Measurements from ENCODE around the gene SNPH.

The SNPH gene

DNA sequence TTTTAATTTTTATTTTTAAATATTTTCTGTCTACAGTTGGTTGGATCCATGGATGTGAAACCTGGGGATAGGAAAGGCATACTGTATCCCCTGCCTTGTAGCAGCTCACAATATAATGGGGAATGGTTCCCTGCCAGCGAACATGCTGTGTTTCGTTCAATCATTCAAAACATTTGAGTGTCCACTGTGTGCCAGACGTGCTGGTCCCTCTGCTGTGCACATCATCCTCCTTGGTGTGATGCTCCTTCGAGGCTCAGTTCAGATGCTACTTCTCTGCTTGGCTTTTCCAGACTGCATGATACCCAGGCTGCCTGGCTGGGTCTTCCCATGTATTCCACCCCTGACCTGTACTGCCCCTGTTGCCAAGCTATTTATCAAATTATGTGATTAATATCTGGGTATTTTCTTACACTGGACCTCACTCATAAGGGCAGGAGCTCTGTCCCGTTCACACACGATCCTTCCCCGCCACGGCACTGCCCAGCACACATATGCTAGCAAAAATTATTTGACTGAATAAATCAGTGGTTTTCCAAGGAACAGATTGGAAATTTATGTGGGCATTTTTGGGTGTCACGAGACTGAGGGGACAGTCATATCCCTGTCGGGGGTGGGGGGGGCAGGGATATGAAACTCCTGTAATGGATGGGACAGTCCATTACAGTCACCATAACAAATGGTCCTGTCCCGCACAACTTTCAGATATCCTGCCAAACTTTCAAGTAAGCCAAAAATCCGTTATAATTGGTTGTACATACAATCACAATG, 57.9 kb downstream of the SNPH start:
- no peak for TF ChIP-seq POLR2A (IDR thresholded peaks at IDR 0.05; ENCODE audit: low read depth, low read length)
- FAIRE-seq, result no peak
- DNase-seq (ENCODE audit: insufficient read length, low spot score), result no peak

DNA sequence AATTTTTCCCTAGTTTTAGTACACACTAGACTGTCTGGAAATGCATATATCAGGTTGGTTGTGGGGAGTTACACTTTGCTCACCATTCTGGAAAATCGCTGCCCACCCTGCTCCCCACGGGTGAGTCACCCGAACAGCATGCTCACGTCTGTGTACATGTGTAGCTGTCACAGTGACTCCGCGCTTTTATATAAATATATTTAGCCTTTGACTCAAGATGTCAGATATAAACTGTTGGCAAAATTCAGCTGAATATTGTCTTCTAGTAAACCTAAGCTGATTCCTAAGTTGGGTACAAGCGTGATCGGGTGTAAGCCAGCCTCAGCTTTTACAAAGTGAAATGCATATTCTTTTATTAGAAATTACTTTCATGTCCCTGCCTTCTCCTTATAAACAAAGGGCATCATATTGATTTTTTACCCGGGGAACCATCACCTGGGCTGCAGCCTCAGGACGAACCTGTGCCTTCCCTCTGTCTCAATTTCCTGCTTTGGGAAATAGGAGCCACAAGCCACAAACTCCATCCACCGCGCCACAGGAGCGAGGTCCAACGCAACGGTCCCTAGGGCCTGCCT, 58.6 kb downstream of the SNPH start:
- no peak for TF ChIP-seq POLR2A (IDR thresholded peaks at IDR 0.05; ENCODE audit: low read depth, low read length)
- FAIRE-seq, result no peak
- DNase-seq (ENCODE audit: insufficient read length, low spot score), result no peak

DNA sequence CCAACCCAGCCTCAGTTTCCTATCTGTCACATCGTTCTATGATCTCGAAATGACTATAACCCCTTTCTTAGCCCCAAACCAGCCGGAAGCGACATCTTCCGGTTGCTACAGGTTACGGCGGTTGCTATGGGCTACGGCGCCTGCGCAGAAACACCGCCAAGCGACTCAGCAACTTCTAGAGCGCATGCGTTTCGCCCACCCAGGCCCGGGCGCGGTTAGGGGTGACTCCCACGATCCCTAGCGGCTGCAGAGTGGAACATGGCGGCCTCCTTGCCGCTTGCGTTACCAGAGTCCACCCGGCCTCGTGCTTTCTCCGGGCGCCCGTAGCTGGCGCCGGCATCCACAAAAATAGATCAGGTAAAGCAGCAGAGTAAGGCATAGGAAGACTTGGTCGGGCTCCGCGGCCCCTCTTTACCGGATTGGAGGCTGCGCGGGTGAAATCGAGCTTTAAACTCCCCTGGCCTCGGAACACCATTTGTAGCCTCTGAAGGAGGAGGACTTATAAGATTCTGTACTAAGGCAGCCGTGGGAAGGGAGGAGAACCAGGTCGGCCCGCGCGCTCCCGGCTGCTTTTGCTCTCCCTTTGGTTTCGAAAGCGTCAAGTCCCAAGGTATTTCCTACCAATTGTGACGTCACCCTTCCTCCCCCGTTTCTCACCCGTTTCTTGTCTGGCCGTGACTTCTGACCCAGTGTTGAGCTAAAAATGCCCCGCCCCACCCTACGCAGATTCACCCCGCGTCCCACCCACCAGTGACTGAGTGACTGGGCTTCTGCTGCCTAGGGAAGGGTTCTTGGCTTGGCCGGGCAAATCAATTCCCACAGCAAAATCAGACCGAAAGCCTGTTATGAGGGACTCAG, 59.3 kb downstream of the SNPH start:
- FAIRE-seq (no peak), DNase-seq (ENCODE audit: insufficient read length, low spot score) (peak; percentile 95)
- TF ChIP-seq POLR2A (IDR thresholded peaks at IDR 0.05; ENCODE audit: low read depth, low read length), result peak; percentile 87

DNA sequence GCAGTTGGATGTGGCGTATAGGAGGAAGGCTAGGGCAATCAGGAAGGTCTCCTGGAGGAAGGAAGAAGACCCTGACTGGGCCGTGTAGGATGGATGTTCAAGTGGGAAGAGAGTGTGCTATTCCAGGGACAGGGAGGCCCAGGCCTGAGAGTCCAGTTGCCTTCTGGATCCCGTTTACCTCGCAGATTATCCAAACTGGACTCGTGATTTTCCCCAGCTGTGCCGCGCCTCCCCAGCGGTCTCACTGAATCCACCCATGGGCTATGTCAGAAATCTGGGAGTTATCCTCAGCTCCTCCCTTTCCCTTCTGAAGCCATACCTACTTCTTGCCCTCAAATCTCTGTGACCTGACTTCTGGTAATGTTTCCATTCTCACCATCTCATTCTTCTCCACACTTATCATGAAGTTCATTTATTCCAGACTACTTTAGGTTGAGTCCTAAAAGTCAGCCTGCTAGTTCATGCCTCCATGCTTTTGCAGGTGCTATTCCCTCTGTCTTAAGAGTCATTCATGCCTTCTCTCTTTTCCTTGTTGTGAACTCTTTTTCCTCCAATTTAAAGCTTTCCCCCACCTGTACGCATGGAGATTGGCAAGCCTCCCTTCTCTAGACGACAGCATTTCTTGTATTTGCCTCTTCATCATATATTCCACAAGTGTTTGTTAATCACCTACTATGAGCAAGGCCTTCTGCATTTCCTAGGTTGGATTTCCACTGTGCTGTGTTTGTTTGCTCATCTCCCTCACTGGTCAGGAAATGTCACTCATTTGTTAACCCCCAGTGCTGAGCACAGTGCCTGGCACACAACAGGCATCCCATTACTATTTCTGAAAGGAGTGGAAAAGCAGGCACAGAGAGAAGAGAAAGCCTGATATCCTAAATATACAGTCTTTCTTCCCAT, 60.2 kb downstream of the SNPH start:
- DNase-seq (ENCODE audit: insufficient read length, low spot score) (no peak), FAIRE-seq (no peak)
- TF ChIP-seq POLR2A (IDR thresholded peaks at IDR 0.05; ENCODE audit: low read depth, low read length), result no peak

DNA sequence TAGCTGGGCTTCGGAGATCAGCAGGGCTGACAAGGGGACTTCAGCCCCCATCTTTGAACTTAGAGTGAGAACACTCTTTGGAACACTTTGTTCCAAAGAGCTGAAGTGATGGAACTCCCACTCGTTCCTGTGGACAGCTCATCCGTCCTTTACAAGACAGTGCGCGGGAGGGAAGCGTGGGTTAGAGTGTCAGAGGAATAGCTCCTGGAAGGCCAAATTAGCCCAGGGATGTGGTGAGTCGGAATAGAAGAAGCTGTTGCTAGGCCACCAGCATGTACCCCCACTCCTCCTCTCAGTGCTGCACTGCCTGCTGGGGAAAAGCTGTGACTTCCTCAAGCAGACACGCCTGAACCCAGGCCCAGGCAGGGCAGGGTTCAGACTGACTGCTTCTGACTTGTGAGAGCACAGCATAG, 61.2 kb downstream of the SNPH start:
- no peak for TF ChIP-seq POLR2A (IDR thresholded peaks at IDR 0.05; ENCODE audit: low read depth, low read length)
- FAIRE-seq, result no peak
- peak; percentile 46 for DNase-seq (ENCODE audit: insufficient read length, low spot score)

DNA sequence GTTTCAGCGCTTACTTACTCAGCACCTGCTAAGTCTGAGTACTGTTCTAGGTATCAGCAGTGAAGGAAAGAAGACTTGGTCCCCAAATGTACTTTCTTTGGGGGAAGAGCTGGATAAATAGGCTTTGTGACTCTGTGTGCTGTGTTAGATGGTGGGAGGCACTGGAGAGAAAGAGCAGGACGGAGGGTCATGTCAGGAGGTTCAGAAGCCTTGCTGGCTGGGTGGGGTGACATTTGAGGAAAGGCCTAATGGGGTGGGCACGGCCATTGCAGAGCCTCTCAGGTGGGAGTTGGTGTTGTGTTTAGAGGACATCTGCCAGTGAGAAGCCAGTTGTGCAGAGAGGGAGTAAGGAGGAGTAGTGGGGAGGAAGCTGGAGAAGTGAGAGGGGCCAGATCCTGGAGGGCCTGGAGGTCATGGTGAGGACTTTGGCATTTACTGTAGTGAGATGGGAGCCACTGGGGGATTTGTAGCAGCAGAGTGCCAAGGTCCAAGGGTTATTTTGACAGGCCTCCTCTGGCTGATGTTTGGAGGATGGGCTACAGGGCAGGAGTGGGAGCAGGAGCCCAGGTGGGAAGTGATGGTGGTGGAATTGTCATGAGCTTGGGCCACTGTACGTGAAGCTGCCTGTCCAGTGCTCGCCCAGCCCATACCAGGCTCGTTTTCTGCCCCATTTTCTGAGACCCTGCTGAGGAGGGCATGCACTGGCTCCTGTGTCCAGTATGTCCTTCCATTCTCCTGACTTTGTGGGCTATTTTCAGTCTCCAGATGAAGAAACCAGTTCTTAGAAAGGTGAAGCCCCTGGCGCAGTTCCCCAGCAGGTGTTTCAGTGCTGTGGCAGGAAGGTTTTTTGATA, 62.0 kb downstream of the SNPH start:
- FAIRE-seq (no peak), DNase-seq (ENCODE audit: insufficient read length, low spot score) (no peak)
- TF ChIP-seq POLR2A (IDR thresholded peaks at IDR 0.05; ENCODE audit: low read depth, low read length), result no peak

DNA sequence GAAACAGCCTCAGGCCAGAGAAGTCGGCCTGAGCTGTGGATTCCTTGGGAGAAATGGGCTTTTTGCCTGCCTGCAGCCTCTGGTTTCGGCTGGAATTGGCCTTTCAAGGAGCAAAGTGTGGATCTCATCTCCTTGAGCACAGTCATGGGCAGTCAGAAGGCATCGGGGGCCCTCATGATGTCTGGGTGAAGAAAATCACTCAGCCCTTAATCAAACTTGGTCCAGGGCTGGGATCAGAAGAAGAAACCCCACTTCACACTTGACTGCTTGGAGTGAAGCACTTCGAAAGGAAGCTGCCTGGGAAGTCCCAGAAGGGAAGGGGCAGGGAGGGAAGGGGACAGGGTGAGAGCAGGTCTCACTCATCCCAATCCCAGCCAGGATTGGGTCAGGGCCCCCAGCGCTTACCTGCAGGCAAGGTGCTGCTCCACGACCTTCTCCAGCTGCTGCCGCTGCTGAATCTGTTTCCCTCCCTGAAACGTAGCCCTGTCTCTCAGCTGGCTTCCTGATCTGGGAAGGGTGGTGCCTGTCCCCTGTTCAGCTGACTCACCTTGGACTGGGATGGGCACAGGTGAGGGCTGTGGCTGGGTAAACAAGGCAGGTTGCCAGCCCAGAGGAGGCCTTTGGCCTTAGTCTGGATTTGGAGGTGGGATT, 62.7 kb downstream of the SNPH start, which contains the start of gene SDCBP2:
Gene SDCBP2, minus strand, starts transcription at position 460 of the 651 bp plus-strand sequence. CDS start 8,723 bp downstream, outside the sequence.
- FAIRE-seq (no peak), DNase-seq (ENCODE audit: insufficient read length, low spot score) (no peak)
- no peak for TF ChIP-seq POLR2A (IDR thresholded peaks at IDR 0.05; ENCODE audit: low read depth, low read length)

DNA sequence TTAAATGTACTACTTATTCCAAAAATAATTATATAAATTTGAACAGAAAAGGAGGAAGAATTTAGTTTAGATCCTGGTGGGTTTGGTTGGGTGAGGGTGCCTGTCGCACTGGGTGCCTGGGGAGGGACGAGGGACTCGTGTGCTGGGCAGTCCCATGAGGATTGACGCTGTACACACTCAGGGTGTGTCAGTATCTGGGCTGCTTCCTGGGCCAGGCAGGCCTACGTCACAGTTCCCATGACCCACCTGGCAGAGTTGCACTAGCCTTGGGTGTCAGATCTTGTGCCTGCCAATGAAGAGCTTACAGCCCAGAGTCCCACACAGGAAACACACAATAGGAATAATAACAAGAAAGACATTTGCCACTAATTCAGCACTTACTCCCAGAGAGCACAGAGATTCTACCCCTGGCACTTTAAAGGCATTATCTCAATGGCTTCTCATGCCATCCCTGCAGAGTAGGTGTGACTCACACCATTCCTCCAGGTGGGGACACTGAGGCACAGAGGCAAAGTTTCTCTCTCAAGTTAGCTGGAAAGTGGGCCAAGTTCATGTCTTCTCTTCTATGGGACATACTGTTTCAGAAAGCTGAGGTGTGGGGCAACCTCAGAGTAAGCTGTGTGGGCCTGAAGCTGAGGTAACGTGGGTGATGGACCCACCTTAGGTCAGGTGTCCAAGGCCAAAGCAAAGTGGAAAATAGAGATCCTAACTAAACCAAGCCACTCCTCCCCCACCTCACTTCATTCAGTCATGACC, 64.2 kb downstream of the SNPH start:
- no peak for TF ChIP-seq POLR2A (IDR thresholded peaks at IDR 0.05; ENCODE audit: low read depth, low read length)
- no peak for DNase-seq (ENCODE audit: insufficient read length, low spot score)
- no peak for FAIRE-seq

DNA sequence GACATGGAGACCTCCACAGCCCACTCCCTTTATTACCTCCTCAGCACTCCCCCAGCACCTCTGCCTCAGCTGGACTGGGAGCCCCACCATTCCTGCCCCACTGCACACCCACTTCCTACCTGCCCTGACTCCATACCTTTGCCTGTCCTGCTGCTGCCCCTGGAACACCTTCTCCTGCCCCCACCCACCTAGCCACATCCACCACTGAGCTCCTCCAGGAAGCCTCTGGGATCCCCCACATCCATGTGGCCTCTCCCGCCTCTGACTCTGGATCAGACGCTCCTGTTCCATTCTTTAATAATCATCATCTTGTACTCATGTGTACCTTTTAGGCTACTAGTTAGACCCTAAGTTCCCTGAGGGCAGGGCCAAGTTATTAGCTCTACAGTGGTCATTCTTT, 65.0 kb downstream of the SNPH start:
- TF ChIP-seq POLR2A (IDR thresholded peaks at IDR 0.05; ENCODE audit: low read depth, low read length), result no peak
- FAIRE-seq, result no peak

DNA sequence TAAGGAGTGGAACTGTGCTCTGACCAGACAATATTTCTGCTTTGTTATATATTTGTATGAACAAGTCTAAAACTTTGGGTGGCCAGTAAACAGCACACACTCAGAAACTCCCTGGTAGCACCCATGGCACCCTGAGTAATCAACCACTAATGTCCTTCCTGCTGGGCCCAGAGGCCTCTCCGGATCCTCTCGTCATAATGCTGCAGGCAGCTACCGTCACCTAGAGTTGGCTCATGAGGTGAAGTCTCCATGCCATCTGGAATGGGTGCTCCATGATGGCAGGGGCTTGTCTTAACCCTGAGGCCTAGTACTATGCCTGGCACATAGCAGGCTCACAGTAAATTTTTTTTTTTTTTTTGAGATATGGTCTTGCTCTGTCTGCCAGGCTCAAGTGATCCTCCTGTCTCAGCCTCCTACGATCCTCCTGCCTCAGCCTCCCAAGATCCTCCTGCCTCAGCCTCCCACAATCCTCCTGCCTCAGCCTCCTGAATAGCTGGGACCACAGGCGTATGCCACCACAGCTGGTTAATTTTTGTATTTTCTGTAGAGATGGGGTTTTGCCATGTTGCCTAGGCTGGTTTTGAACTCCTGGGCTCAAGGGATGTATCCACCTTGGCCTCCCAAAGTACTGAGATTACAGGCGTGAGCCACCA, 65.8 kb downstream of the SNPH start:
- DNase-seq (ENCODE audit: insufficient read length, low spot score), result peak; percentile 60
- no peak for FAIRE-seq
- no peak for TF ChIP-seq POLR2A (IDR thresholded peaks at IDR 0.05; ENCODE audit: low read depth, low read length)

More for the DNA sequence above, 65.0 kb downstream of the SNPH start:
- DNase-seq (ENCODE audit: insufficient read length, low spot score), result no peak

DNA sequence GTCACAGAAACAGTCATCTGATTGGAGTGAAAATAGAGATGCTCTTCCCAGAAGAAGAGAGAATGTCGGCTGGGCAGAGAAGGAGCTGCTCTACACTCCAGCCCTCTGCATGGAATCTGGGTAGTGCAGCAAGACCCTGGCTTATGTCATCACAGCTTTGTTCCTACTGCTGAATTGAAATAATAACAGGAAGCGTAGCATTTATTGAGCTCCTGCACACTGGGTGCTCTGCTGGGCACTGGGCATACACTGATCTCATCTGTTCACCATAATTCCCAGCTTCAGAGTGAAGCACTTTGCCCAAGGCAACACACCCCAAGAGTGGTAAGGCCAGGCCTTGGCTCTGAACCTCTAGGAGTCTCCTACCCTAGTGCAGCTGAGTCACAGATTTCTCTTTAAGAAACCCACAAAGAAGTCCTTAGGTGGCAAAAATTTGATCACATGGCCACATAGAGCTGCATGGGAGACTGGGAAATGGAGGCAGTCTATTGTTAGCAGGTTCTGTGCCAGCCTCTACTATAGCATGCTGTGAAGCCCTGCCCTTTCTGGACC, 66.7 kb downstream of the SNPH start:
- DNase-seq (ENCODE audit: insufficient read length, low spot score) (no peak), FAIRE-seq (no peak)
- TF ChIP-seq POLR2A (IDR thresholded peaks at IDR 0.05; ENCODE audit: low read depth, low read length), result no peak

Measured in H54 (cell line).